ENCODE results near the gene PEX1. TPM values are rescaled to one million over a fixed set of nuclear protein-coding genes. Genes with fewer than 3 reads are reported as not detected.

The PEX1 gene
- polyA plus RNA-seq, 1 donor from 2014 or later = 108 TPM

DNA sequence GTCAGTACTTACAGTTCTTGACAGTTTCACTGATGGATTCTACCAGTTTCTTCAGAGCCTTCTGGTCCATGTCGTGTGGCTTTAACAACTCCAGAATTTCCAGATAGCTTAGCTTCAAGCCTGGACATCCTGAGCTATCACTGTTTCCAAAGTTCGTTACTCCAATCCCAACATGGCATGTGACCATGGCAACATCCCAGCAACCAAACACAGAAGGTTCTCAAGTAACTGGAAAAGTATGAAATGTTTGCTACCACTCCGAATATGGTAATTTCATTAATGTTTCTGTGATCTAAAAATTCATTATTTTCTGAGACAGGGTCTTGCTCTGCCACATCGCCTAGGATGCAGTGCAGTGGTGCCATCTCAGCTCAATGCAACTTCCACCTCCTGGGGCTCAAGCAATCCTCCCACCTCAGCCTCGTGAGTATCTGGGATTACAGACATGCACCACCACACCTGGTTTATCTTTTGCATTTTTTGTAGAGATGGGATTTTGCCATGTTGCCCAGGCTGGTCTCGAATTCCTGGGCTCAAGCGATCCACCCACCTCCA lies 29.6 kb upstream of the PEX1 start:
- Histone ChIP-seq H3K36me3 (ENCODE audit: insufficient read depth, low read length) (no peaks in the 10 kb centered on the region), H3K4me2 (ENCODE audit: low read length) (no peak overlapping the region), H2AFZ (ENCODE audit: low read depth, low read length) (no peak overlapping the region), H4K20me1 (ENCODE audit: insufficient read depth) (no peaks in the 10 kb centered on the region), H3K79me2 (replicated peaks; ENCODE audit: insufficient read depth, low read length) (no peaks in the 10 kb centered on the region), H3K9ac (ENCODE audit: low read length) (no peak overlapping the region), H3K4me3 (ENCODE audit: low read length) (no peak overlapping the region), H3F3A (ENCODE audit: insufficient read depth, low read length, poor library complexity, severe bottlenecking) (no peaks in the 10 kb centered on the region), H3K9me2 (ENCODE audit: insufficient read depth, low read length) (no peaks in the 10 kb centered on the region), H3K27ac (ENCODE audit: low read length) (no peak overlapping the region), H3K9me3 (ENCODE audit: low read length) (no peaks in the 10 kb centered on the region), H3K27me3 (ENCODE audit: insufficient read depth, low read depth, low read length) (no peaks in the 10 kb centered on the region)
- TF ChIP-seq MXI1 (conservative IDR thresholded peaks at IDR 0.05; ENCODE audit: poor library complexity, severe bottlenecking) = no peak
- no peak for TF ChIP-seq SMC3 (conservative IDR thresholded peaks at IDR 0.05; ENCODE audit: poor library complexity)
- no peak for TF ChIP-seq POLR2AphosphoS5 (IDR thresholded peaks at IDR 0.05)
- no peak for TF ChIP-seq TAF1 (IDR thresholded peaks at IDR 0.05; ENCODE audit: low read depth)
- TF ChIP-seq, protein P1, sequence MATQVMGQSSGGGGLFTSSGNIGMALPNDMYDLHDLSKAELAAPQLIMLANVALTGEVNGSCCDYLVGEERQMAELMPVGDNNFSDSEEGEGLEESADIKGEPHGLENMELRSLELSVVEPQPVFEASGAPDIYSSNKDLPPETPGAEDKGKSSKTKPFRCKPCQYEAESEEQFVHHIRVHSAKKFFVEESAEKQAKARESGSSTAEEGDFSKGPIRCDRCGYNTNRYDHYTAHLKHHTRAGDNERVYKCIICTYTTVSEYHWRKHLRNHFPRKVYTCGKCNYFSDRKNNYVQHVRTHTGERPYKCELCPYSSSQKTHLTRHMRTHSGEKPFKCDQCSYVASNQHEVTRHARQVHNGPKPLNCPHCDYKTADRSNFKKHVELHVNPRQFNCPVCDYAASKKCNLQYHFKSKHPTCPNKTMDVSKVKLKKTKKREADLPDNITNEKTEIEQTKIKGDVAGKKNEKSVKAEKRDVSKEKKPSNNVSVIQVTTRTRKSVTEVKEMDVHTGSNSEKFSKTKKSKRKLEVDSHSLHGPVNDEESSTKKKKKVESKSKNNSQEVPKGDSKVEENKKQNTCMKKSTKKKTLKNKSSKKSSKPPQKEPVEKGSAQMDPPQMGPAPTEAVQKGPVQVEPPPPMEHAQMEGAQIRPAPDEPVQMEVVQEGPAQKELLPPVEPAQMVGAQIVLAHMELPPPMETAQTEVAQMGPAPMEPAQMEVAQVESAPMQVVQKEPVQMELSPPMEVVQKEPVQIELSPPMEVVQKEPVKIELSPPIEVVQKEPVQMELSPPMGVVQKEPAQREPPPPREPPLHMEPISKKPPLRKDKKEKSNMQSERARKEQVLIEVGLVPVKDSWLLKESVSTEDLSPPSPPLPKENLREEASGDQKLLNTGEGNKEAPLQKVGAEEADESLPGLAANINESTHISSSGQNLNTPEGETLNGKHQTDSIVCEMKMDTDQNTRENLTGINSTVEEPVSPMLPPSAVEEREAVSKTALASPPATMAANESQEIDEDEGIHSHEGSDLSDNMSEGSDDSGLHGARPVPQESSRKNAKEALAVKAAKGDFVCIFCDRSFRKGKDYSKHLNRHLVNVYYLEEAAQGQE (IDR thresholded peaks at IDR 0.05; ENCODE audit: borderline replicate concordance) = no peak
- TF ChIP-seq EZH2 (IDR thresholded peaks at IDR 0.05; ENCODE audit: borderline replicate concordance, insufficient read depth, low read length, poor library complexity, severe bottlenecking) = no peak
- no peak for TF ChIP-seq RAD21 (conservative IDR thresholded peaks at IDR 0.05)
- TF ChIP-seq, protein P2, sequence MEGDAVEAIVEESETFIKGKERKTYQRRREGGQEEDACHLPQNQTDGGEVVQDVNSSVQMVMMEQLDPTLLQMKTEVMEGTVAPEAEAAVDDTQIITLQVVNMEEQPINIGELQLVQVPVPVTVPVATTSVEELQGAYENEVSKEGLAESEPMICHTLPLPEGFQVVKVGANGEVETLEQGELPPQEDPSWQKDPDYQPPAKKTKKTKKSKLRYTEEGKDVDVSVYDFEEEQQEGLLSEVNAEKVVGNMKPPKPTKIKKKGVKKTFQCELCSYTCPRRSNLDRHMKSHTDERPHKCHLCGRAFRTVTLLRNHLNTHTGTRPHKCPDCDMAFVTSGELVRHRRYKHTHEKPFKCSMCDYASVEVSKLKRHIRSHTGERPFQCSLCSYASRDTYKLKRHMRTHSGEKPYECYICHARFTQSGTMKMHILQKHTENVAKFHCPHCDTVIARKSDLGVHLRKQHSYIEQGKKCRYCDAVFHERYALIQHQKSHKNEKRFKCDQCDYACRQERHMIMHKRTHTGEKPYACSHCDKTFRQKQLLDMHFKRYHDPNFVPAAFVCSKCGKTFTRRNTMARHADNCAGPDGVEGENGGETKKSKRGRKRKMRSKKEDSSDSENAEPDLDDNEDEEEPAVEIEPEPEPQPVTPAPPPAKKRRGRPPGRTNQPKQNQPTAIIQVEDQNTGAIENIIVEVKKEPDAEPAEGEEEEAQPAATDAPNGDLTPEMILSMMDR (IDR thresholded peaks at IDR 0.05; ENCODE audit: poor library complexity, severe bottlenecking) = no peak
- no peak for TF ChIP-seq EP300 (conservative IDR thresholded peaks at IDR 0.05; ENCODE audit: poor library complexity, severe bottlenecking)

DNA sequence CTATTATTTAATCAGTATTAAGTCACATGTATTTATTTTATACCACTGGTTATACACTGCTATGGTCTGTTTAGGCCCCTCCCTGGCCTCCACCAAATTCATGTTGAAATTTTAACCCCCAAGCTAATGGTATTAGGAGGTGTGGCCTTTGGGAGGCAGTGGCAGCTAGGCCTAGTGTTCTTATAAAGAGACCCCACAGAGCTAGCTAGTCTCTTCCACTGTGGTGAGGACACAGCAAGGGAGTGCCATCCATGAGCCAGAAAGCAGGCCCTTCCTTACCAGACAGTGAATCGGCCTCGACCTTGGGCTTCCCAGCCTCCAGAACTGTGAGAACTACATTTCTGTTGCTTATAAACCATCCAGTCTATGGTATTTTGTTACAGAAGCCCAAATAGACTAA lies 28.9 kb upstream of the PEX1 start:
- Histone ChIP-seq H3K27me3 (ENCODE audit: insufficient read depth, low read depth, low read length) (no peaks in the 10 kb centered on the region), H2AFZ (ENCODE audit: low read depth, low read length) (no peak overlapping the region), H3K4me2 (ENCODE audit: low read length) (no peak overlapping the region), H3K4me3 (ENCODE audit: low read length) (no peak overlapping the region), H4K20me1 (ENCODE audit: insufficient read depth) (no peaks in the 10 kb centered on the region), H3F3A (ENCODE audit: insufficient read depth, low read length, poor library complexity, severe bottlenecking) (no peaks in the 10 kb centered on the region), H3K9me3 (ENCODE audit: low read length) (no peaks in the 10 kb centered on the region), H3K79me2 (replicated peaks; ENCODE audit: insufficient read depth, low read length) (no peaks in the 10 kb centered on the region), H3K9ac (ENCODE audit: low read length) (no peak overlapping the region), H3K36me3 (ENCODE audit: insufficient read depth, low read length) (no peaks in the 10 kb centered on the region), H3K9me2 (ENCODE audit: insufficient read depth, low read length) (no peaks in the 10 kb centered on the region), H3K27ac (ENCODE audit: low read length) (no peak overlapping the region)
- TF ChIP-seq TAF1 (IDR thresholded peaks at IDR 0.05; ENCODE audit: low read depth) (no peak), RAD21 (conservative IDR thresholded peaks at IDR 0.05) (no peak), POLR2AphosphoS5 (IDR thresholded peaks at IDR 0.05) (no peak)
- TF ChIP-seq, protein P1 (IDR thresholded peaks at IDR 0.05; ENCODE audit: borderline replicate concordance) = no peak
- TF ChIP-seq, protein P2 (IDR thresholded peaks at IDR 0.05; ENCODE audit: poor library complexity, severe bottlenecking) = no peak
